OCI-LY7 (cell line): ENCODE data around the gene ZNF318.
A peak's percentile ranks its signal among the peaks of the same experiment; 100 is the strongest.

ENCODE experiments used
- CTCF ChIP-seq: fragments of 200-600 bp; sonication (generic); conservative IDR thresholded peaks from 2 replicates; pipeline ENCODE4 v1.5.1; 2014; ENCODE audit warnings: mild to moderate bottlenecking, antibody characterized with exemption, low read length, moderate library complexity, mixed read lengths
- EZH2phosphoT487 ChIP-seq: fragments of 200-600 bp; sonication (generic); IDR thresholded peaks from 2 replicates; pipeline ENCODE4 v1.6.1; 2018; ENCODE audit warnings: low read depth, borderline replicate concordance, mild to moderate bottlenecking, mixed run types, antibody characterized with exemption, low read length, moderate library complexity, mixed read lengths

- TF ChIP-seq CTCF (peak; percentile 66), EZH2phosphoT487 (no peak)
Observed at GRCh38 chr6:43386492-43386891, 17.0 kb upstream of the ZNF318 start.
